ENCODE results near the gene PTPRM. TPM values are rescaled to one million over a fixed set of nuclear protein-coding genes. Genes with fewer than 3 reads are reported as not detected.

PTPRM gene
- total RNA-seq, 1 experiment from 2014 or later: 11.1 TPM

GRCh38 chr18:7722955-7723354, 155.8 kb downstream of the PTPRM start:
- no peak for ATAC-seq
- Mint-ChIP-seq H3K27ac (no peak overlapping the region), H3K9me3 (peaks cover 5% of the 10 kb centered on the region), H3K36me3 (no peaks in the 10 kb centered on the region), H3K4me1 (peaks cover 41% of the 10 kb centered on the region), H3K4me3 (no peak overlapping the region), H3K27me3 (ENCODE audit: low read depth) (no peaks in the 10 kb centered on the region)
- no peak for TF ChIP-seq CREM (CRISPR knock-in tag; IDR thresholded peaks at IDR 0.05)
- no peak for TF ChIP-seq FOXJ3 (CRISPR knock-in tag; IDR thresholded peaks at IDR 0.05; ENCODE audit: borderline replicate concordance)
- TF ChIP-seq NFE2L1 (CRISPR knock-in tag; IDR thresholded peaks at IDR 0.05): no peak
- TF ChIP-seq PRDM15 (CRISPR knock-in tag; IDR thresholded peaks at IDR 0.05): no peak
- no peak for TF ChIP-seq ZSCAN18 (CRISPR knock-in tag; IDR thresholded peaks at IDR 0.05)
- TF ChIP-seq ZBTB21 (CRISPR knock-in tag; IDR thresholded peaks at IDR 0.05; ENCODE audit: borderline replicate concordance): no peak
- no peak for TF ChIP-seq E2F5 (CRISPR knock-in tag; IDR thresholded peaks at IDR 0.05)
- TF ChIP-seq RELA (CRISPR knock-in tag; IDR thresholded peaks at IDR 0.05; ENCODE audit: borderline replicate concordance): no peak
- TF ChIP-seq TCF7 (CRISPR knock-in tag; IDR thresholded peaks at IDR 0.05; ENCODE audit: low read depth): no peak
- no peak for TF ChIP-seq ESRRA (CRISPR knock-in tag; IDR thresholded peaks at IDR 0.05; ENCODE audit: borderline replicate concordance)
- POLR2A ChIA-PET: no interaction called here
- CTCF ChIA-PET: interaction anchor here (1.2 kb wide), 1 partner anchor 450 kb away, joined by 3 read pairs; no protein-coding TSS in a partner anchor
- DNase-seq (ENCODE audit: low spot score): no peak

GRCh38 chr18:7723558-7723957, 156.4 kb downstream of the PTPRM start:
- CTCF ChIA-PET: interaction anchor here (1.2 kb wide), 1 partner anchor 451 kb away, joined by 3 read pairs; no protein-coding TSS in a partner anchor
- peak overlapping the region; percentile 35 for H3K27ac Mint-ChIP-seq
- TF ChIP-seq ZNF416 (CRISPR knock-in tag; IDR thresholded peaks at IDR 0.05): no peak
- TF ChIP-seq NFYB (CRISPR knock-in tag; conservative IDR thresholded peaks at IDR 0.05; ENCODE audit: low read depth): no peak
- TF ChIP-seq KAT7 (CRISPR knock-in tag; IDR thresholded peaks at IDR 0.05; ENCODE audit: borderline replicate concordance): no peak
- TF ChIP-seq CREM (CRISPR knock-in tag; IDR thresholded peaks at IDR 0.05): no peak
- TF ChIP-seq ATF6 (CRISPR knock-in tag; IDR thresholded peaks at IDR 0.05): no peak
- no peak for TF ChIP-seq ZNF317 (CRISPR knock-in tag; IDR thresholded peaks at IDR 0.05; ENCODE audit: borderline replicate concordance, low read depth)
- TF ChIP-seq MLX (CRISPR knock-in tag; IDR thresholded peaks at IDR 0.05): no peak
- no peak for TF ChIP-seq ZNF532 (CRISPR knock-in tag; IDR thresholded peaks at IDR 0.05; ENCODE audit: borderline replicate concordance)
- no peak for TF ChIP-seq FOXJ3 (CRISPR knock-in tag; IDR thresholded peaks at IDR 0.05; ENCODE audit: borderline replicate concordance)
- TF ChIP-seq MXD4 (CRISPR knock-in tag; IDR thresholded peaks at IDR 0.05; ENCODE audit: borderline replicate concordance): no peak
- no peak for TF ChIP-seq MAX (CRISPR knock-in tag; IDR thresholded peaks at IDR 0.05)
- TF ChIP-seq PRRX2 (CRISPR knock-in tag; IDR thresholded peaks at IDR 0.05): no peak

More at GRCh38 chr18:7723558-7723957, 156.4 kb downstream of the PTPRM start:
- Mint-ChIP-seq H3K36me3 (no peaks in the 10 kb centered on the region), H3K4me3 (no peak overlapping the region), H3K9me3 (peaks cover 1% of the 10 kb centered on the region), H3K27me3 (ENCODE audit: low read depth) (no peaks in the 10 kb centered on the region), H3K4me1 (peaks cover 47% of the 10 kb centered on the region)
- DNase-seq (ENCODE audit: low spot score) (peak; percentile 36), ATAC-seq (peak; percentile 78)
- POLR2A ChIA-PET: no interaction called here
